Colonic mucosa (tissue), 4 donors: ENCODE data around the gene ARSI. TPM values are rescaled to one million over a fixed set of nuclear protein-coding genes. Genes with fewer than 3 reads are reported as not detected.

Source experiments
- DNase-seq: peaks from one replicate; pipeline ENCODE4 v3.0.0-alpha.2; 2020
- H3K27ac ChIP-seq: fragments of 200-600 bp; one replicate; pipeline ENCODE4 v1.8.0; 2021
- H3K27me3 ChIP-seq: fragments of 200-600 bp; one replicate; pipeline ENCODE4 v1.8.0; 2021
- H3K36me3 ChIP-seq: fragments of 200-600 bp; one replicate; pipeline ENCODE4 v1.8.0; 2021
- H3K4me1 ChIP-seq: fragments of 200-600 bp; one replicate; pipeline ENCODE4 v1.8.0; 2021; ENCODE audit warnings: mild to moderate bottlenecking
- H3K4me3 ChIP-seq: fragments of 200-600 bp; one replicate; pipeline ENCODE4 v1.8.0; 2021
- H3K9ac ChIP-seq, 2 donors: one replicate each; pipeline ENCODE4 v1.7.0; 2013; ENCODE audit warnings: control low read depth in 2 of 2, low read depth in 2 of 2, low read length in 2 of 2
- H3K9me3 ChIP-seq: fragments of 200-600 bp; one replicate; pipeline ENCODE4 v1.8.0; 2021
- CTCF ChIP-seq: fragments of 200-600 bp; IDR thresholded peaks from one replicate; pipeline ENCODE4 v1.8.0; 2022; ENCODE audit warnings: antibody characterized with exemption, mild to moderate bottlenecking
- intact Hi-C: fragments of 100-400 bp; cut with DNase I; formaldehyde crosslinking; loops from one replicate; pipeline ENCODE4 v1.14.1; 2022
- total RNA-seq, 2 donors: library from RNA; stranded (reverse); fragmentation: NEBNext Ultra II Directional in 1 of 2; extraction: Animal tissue kit (Norgen Biotek cat#: 25700) in 1 of 2; gene quantifications; one replicate each; pipeline ENCODE4 v1.2.1, GENCODE V29; 2021
- donor health status: healthy.
- donor health status: DM: no; HTN: no; CAD: no.
- donor health status: DM: no; HTN: no; CAD: no.

ARSI gene
- total RNA-seq, 2 donors from 2014 or later = 0.17 to 0.69 TPM

DNA sequence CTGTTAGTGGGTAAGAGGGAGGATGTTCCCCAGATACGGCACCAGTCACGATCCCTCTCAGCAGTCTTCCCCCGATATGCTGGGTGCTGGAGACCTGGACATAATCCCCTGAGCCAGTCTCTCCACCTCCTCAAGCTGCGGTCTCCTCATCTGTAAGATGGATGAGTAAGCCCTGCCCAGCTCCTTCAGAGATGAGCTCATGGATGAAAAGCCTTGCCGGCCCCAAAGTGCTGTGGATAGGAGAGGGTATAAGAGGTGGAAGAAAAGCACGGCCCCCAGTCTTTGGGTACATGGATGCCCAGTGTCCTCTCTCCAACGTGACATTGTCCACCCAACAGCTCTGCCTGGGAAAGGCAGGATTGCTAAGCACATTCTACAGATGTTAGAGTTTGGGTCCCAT is 17.6 kb downstream of the ARSI start:
- no peaks in the 10 kb centered on the region for H3K9me3 ChIP-seq
- H3K9ac ChIP-seq = no peak overlapping the region
- no peak for TF ChIP-seq CTCF
- H3K27me3 ChIP-seq = no peaks in the 10 kb centered on the region
- H3K36me3 ChIP-seq = no peaks in the 10 kb centered on the region
- no peak for DNase-seq
- no peak overlapping the region for H3K27ac ChIP-seq
- no peaks in the 10 kb centered on the region for H3K4me1 ChIP-seq
- no peak overlapping the region for H3K4me3 ChIP-seq
- intact Hi-C loops = no loop called here

DNA sequence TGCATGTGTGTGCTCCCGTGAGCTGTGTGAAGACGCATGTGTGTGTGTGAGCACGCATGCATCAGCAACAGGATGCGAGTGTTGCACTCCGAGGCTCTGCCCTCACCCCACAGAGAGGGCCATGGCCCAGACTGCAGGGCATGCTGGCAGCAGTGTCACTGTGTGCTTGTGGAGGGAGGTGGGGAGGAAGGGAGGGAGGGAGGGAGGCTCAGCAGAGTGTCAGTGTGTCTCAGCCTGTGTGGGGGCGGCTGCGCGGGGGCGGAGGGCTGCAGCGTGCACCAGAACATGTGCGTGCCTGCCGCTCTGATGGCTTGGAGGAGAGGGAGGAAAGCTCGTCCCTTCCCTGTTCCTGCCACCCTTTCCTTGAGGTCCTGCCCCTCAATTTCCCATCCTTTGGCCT is 18.4 kb downstream of the ARSI start:
- intact Hi-C loops = no loop called here
- H3K36me3 ChIP-seq = no peaks in the 10 kb centered on the region

GRCh38 chr5:150283904-150284303 is 18.8 kb downstream of the ARSI start:
- TF ChIP-seq CTCF = no peak
- DNase-seq = no peak
- Histone ChIP-seq H3K4me1 (no peaks in the 10 kb centered on the region), H3K27ac (no peak overlapping the region), H3K9ac (no peak overlapping the region), H3K36me3 (no peaks in the 10 kb centered on the region), H3K9me3 (no peaks in the 10 kb centered on the region), H3K27me3 (no peaks in the 10 kb centered on the region), H3K4me3 (no peak overlapping the region)
- intact Hi-C loops = no loop called here

More for the DNA sequence above, 18.4 kb downstream of the ARSI start:
- no peaks in the 10 kb centered on the region for H3K27me3 ChIP-seq
- no peak for TF ChIP-seq CTCF
- DNase-seq = no peak
- H3K4me1 ChIP-seq = no peaks in the 10 kb centered on the region
- H3K4me3 ChIP-seq = no peak overlapping the region
- H3K9ac ChIP-seq = no peak overlapping the region
- H3K27ac ChIP-seq = no peak overlapping the region
- no peaks in the 10 kb centered on the region for H3K9me3 ChIP-seq

- no peak overlapping the region for H3K4me3 ChIP-seq
- no peak for DNase-seq
- no peaks in the 10 kb centered on the region for H3K4me1 ChIP-seq
- H3K9ac ChIP-seq = no peak overlapping the region
- H3K9me3 ChIP-seq = no peaks in the 10 kb centered on the region
- H3K36me3 ChIP-seq = no peaks in the 10 kb centered on the region
- no peak overlapping the region for H3K27ac ChIP-seq
- no peak for TF ChIP-seq CTCF
- H3K27me3 ChIP-seq = no peaks in the 10 kb centered on the region
- intact Hi-C loops = no loop called here
These were observed 20.7 kb downstream of the ARSI start for GRCh38 chr5:150281987-150282386.

DNA sequence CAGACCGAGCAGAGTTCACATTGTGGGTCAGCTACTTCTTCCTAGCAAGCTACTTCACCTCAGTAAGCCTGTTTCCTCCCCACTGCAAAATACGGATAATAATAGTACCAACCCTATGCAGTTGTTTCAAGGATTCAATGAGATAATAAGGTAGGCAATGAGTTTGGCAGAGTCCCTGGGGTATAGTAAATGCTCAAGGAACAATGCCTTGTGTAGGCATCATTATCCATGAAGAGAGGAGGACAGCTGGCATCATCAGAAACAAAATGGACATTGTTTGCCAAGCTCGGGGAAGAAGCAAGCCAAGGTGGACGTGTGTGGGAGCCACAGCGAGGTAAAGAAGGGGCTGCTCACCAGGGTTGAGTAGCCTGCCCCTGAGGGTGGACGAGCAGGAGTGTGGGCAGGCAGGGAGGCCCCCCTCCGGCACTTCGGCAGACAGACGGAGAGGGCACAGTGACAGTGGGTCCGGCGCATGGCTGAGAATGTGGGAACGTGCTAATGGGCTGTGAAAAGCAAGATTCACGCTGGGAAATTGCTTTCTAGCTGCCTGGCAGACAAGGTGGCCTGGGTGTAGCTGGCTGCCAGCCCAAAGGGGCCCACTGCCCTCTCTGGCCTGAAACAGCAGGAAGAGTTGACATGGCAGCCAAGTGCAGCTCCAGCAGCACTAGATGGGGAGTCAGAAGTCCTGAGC is 23.2 kb downstream of the ARSI start:
- H3K4me3 ChIP-seq = no peak overlapping the region
- no peaks in the 10 kb centered on the region for H3K36me3 ChIP-seq
- DNase-seq = no peak
- intact Hi-C loops = no loop called here
- no peaks in the 10 kb centered on the region for H3K27me3 ChIP-seq
- H3K9ac ChIP-seq = no peak overlapping the region
- TF ChIP-seq CTCF = no peak
- H3K9me3 ChIP-seq = no peaks in the 10 kb centered on the region
- no peaks in the 10 kb centered on the region for H3K4me1 ChIP-seq
- no peak overlapping the region for H3K27ac ChIP-seq
